K562 (cell line): Measurements from ENCODE around the gene BTG2. TPM values are rescaled to one million over a fixed set of nuclear protein-coding genes. Genes with fewer than 3 reads are reported as not detected.

Source experiments
- ATAC-seq: fragments of 200-7000 bp; cut with Tn5 transposase; 3 replicates; pipeline ENCODE4 v1.9.1; 2020; ENCODE audit warnings: moderate library complexity
- BruUV-seq: library from RNA; stranded (reverse); fragments of 400-500 nt; replicated peaks from 2 replicates; lab custom pipeline; 2021; lab: Mats Ljungman, UMichigan
- CTCF ChIA-PET: fragments of 300-600 bp; formaldehyde crosslinking; extraction: SDS; loops from one replicate; lab custom pipeline; 2021; ENCODE audit warnings: low intra/inter-chr PET ratio; lab: Yijun Ruan, JAX
- POLR2A ChIA-PET: fragments of 300-600, 350-650 bp; sonication (Branson Sonifier 250); formaldehyde crosslinking; extraction: SDS; loops from one replicate; lab custom pipeline; 2021; ENCODE audit warnings: antibody characterized with exemption, inconsistent platforms; lab: Yijun Ruan, JAX
- DNase-seq, 4 experiments: peaks; one replicate each; pipeline versions ENCODE4 v3.0.0 to v3.0.0-alpha.2; 2011 to 2018; ENCODE audit warnings: low spot score in 3 of 4, mixed read lengths in 3 of 4; ENCODE audit errors: extremely low read depth in 1 of 4
- FAIRE-seq: peaks from 2 replicates; lab custom pipeline; 2011; peaks lifted over from hg19 to GRCh38; lab: Jason Lieb, UNC
- H2AFZ ChIP-seq: 2 replicates; pipeline ENCODE4 v1.6.0; 2011; ENCODE audit warnings: low read depth, low read length, control low read depth, inconsistent platforms
- H3K27ac ChIP-seq: fragments of 200-600 bp; 3 replicates; pipeline ENCODE4 v1.8.0; 2011; ENCODE audit warnings: low read depth, mild to moderate bottlenecking, control low read depth, inconsistent platforms, low read length, moderate library complexity, mixed read lengths; ENCODE audit errors: extremely low read depth
- H3K27me3 ChIP-seq, 2 experiments: fragments of 300-600 bp in 1 of 2; 2 replicates in 1 of 2; 3 replicates in 1 of 2; pipeline versions ENCODE4 v1.6.0 to v1.8.0; 2011; ENCODE audit warnings: inconsistent platforms in 2 of 2, low read length in 2 of 2, mild to moderate bottlenecking in 1 of 2, mixed read lengths in 1 of 2, moderate library complexity in 1 of 2; ENCODE audit not compliant: control insufficient read depth in 2 of 2, insufficient read depth in 2 of 2
- H3K36me3 ChIP-seq: fragments of 300-600 bp; 3 replicates; pipeline ENCODE4 v1.8.0; 2011; ENCODE audit warnings: mild to moderate bottlenecking, low read length, inconsistent platforms; ENCODE audit not compliant: control insufficient read depth, insufficient read depth
- H3K4me1 ChIP-seq, 2 experiments: fragments of 200-600 bp in 1 of 2; replicated peaks in 1 of 2; 2 replicates in 1 of 2; 3 replicates in 1 of 2; pipeline versions ENCODE4 v1.5.1 to v1.8.0; 2011; ENCODE audit warnings: inconsistent platforms in 2 of 2, low read length in 2 of 2, mild to moderate bottlenecking in 1 of 2, mixed read lengths in 1 of 2, moderate library complexity in 1 of 2; ENCODE audit not compliant: control insufficient read depth in 2 of 2, insufficient read depth in 2 of 2
- H3K4me2 ChIP-seq: 2 replicates; pipeline ENCODE4 v1.6.1; 2011; ENCODE audit warnings: low read length, control low read depth, inconsistent platforms, mixed read lengths; ENCODE audit not compliant: insufficient read depth
- H3K4me3 ChIP-seq: fragments of 200-600 bp; sonication (generic), shearing (Covaris generic); 2 replicates; pipeline ENCODE4 v1.5.1; 2016; ENCODE audit warnings: control low read depth, inconsistent platforms
- H3K79me2 ChIP-seq: fragments of 200-600 bp; 3 replicates; pipeline ENCODE4 v1.8.0; 2011; ENCODE audit warnings: low read length, inconsistent platforms; ENCODE audit not compliant: control insufficient read depth, insufficient read depth
- H3K9ac ChIP-seq, 2 experiments: 2 replicates each; pipeline versions ENCODE4 v1.6.0 to v1.6.1; 2011; ENCODE audit warnings: low read depth in 2 of 2, low read length in 2 of 2, control low read depth in 1 of 2, inconsistent platforms in 1 of 2, mild to moderate bottlenecking in 1 of 2, mixed read lengths in 1 of 2; ENCODE audit not compliant: insufficient read depth in 1 of 2
- H3K9me1 ChIP-seq: one replicate; pipeline ENCODE4 v1.6.0; 2011; ENCODE audit warnings: inconsistent platforms, mild to moderate bottlenecking, low read length, moderate library complexity; ENCODE audit not compliant: control insufficient read depth, insufficient read depth
- H3K9me3 ChIP-seq: replicated peaks from 2 replicates; pipeline ENCODE4 v1.5.1; 2011; ENCODE audit warnings: low read depth, low read length, inconsistent platforms; ENCODE audit not compliant: control insufficient read depth, insufficient read depth
- H4K20me1 ChIP-seq: replicated peaks from 2 replicates; pipeline ENCODE4 v1.6.1; 2011; ENCODE audit warnings: low read length, inconsistent platforms, mixed read lengths; ENCODE audit not compliant: control insufficient read depth, insufficient read depth
- PHF21A ChIP-seq: fragments of 450-650 bp; IDR thresholded peaks from 2 replicates; pipeline ENCODE4 v1.6.1; 2017; ENCODE audit warnings: low read depth, borderline replicate concordance
- RAD21 ChIP-seq, 2 experiments: fragments of 250-450 bp in 1 of 2; fragments of 450-650 bp in 1 of 2; sonication (Bioruptor Pico) in 1 of 2; formaldehyde crosslinking in 1 of 2; IDR thresholded peaks in 1 of 2; conservative IDR thresholded peaks in 1 of 2; 2 replicates each; pipeline versions ENCODE4 v1.4.0 to v1.8.0; 2020 to 2022; ENCODE audit warnings: mild to moderate bottlenecking in 2 of 2, moderate library complexity in 1 of 2
- REST ChIP-seq, 2 experiments: fragments of 450-650 bp; formaldehyde crosslinking in 1 of 2; IDR thresholded peaks; 2 replicates each; pipeline versions ENCODE4 v1.4.0 to v1.6.1; 2014 to 2020; ENCODE audit warnings: mild to moderate bottlenecking in 2 of 2, borderline replicate concordance in 1 of 2, low read depth in 1 of 2
- SFPQ ChIP-seq: fragments of 200-400 bp; formaldehyde crosslinking; IDR thresholded peaks from 2 replicates; pipeline ENCODE4 v1.6.1; 2017; ENCODE audit warnings: mild to moderate bottlenecking, low read depth, low read length, moderate library complexity
- SMC3 ChIP-seq: conservative IDR thresholded peaks from 2 replicates; pipeline ENCODE4 v1.6.1; 2011; ENCODE audit warnings: low read depth, low read length, improper control_type of control experiment; ENCODE audit not compliant: insufficient read depth
- TGIF2 ChIP-seq: sonication (generic); formaldehyde crosslinking; IDR thresholded peaks from 2 replicates; pipeline ENCODE4 v1.8.1; 2022; ENCODE audit warnings: mild to moderate bottlenecking, missing genetic modification reagents, moderate library complexity
- WGBS: fragments of 100-300 bp; shearing (Covaris generic); methylation state at CpG from one replicate; pipeline ENCODE4 v1.1.6; 2016; ENCODE audit warnings: low coverage, mixed read lengths; ENCODE audit not compliant: insufficient coverage; ENCODE audit errors: missing lambda C conversion rate; 5-methylcytosine and 5-hydroxymethylcytosine counted together
- in situ Hi-C: fragments of 300-500 bp; cut with MboI; formaldehyde crosslinking; loops from 4 replicates; pipeline ENCODE4 v1.15.0; 2018; ENCODE audit warnings: inconsistent platforms, mixed read lengths
- intact Hi-C: fragments of 100-400 bp; cut with micrococcal nuclease; formaldehyde crosslinking; loops from 2 replicates; pipeline ENCODE4 v1.14.2; 2022
- polyA plus RNA-seq, 8 experiments: library from polyadenylated mRNA; depleted of rRNA in 4 of 8; stranded (reverse) in 5 of 8; unstranded in 3 of 8; fragments of >200 nt; fragmentation: Nextera tagmentation in 2 of 8; fragmentation: Illumina TruSeq in 1 of 8; extraction: Ambion mirVana in 2 of 8; extraction: Trizol in 1 of 8; gene quantifications; 2 replicates each; pipeline versions ENCODE4 v1.2.1 to v1.2.3, GENCODE V29; 2011 to 2014; ENCODE audit warnings: inconsistent platforms in 1 of 8, missing spikeins in 1 of 8
- total RNA-seq, 7 experiments: library from RNA; depleted of rRNA in 6 of 7; stranded (reverse); fragments of >200 nt in 6 of 7; fragmentation: Illumina TruSeq in 2 of 7; extraction: Trizol in 2 of 7; gene quantifications; 2 replicates each; pipeline versions ENCODE4 v1.2.1 to v1.2.3, GENCODE V29; 2011 to 2021; ENCODE audit warnings: low replicate concordance in 1 of 7

The BTG2 gene
- total and polyA plus RNA-seq, 9 of the 15 experiments (the other 6 are each of a cell fraction or from before 2014, with no cell fraction given): 2.3 to 41.9 (median 8.7) TPM

- TF ChIP-seq SFPQ (no peak), TGIF2 (no peak)
Measured at GRCh38 chr1:203336097-203336496, 30.8 kb downstream of the BTG2 start (continued).

- Histone ChIP-seq H3K4me3 (no peak overlapping the region), H3K27me3 (peaks cover 14 to 41% of the 10 kb centered on the region in 2 experiments), H3K4me1 (peaks cover 0 to 4% of the 10 kb centered on the region in 2 experiments; a peak in 3 of 5 replicates), H3K9me3 (no peaks in the 10 kb centered on the region), H3K27ac (no peak overlapping the region), H4K20me1 (no peaks in the 10 kb centered on the region; the same call in 1 of the 2 replicates), H3K4me2 (no peak overlapping the region), H3K79me2 (no peaks in the 10 kb centered on the region), H3K36me3 (no peaks in the 10 kb centered on the region), H3K9ac (no peak overlapping the region), H3K9me1 (no peaks in the 10 kb centered on the region), H2AFZ (no peak overlapping the region)
- ChIA-PET POLR2A (interaction anchor here (0.5 to 0.6 kb wide), 2 partner anchors 16 to 150 kb away, joined by 3 read pairs; no protein-coding TSS in a partner anchor), CTCF (interaction anchor here (0.5 to 8.9 kb wide), 12 partner anchors 10 to 1470 kb away, joined by 3 to 226 read pairs (median 3); no protein-coding TSS in a partner anchor)
- intact Hi-C loops: loop anchor here (1.0 to 10.0 kb wide), 3 partner anchors 65 to 304 kb away; no protein-coding TSS in a partner anchor
- DNase-seq: peak; percentile 79 to 86 (median 84)
- in situ Hi-C loops: loop anchor here (5.0 kb wide), 1 partner anchor 66 kb away; no protein-coding TSS in a partner anchor
- no TSS peak for BruUV-seq
- FAIRE-seq: peak; percentile 80
- ATAC-seq: peak; percentile 79
- 23% methylated on average over 12 of the region's 18 CpGs for WGBS
- TF ChIP-seq SMC3 (peak; percentile 95), PHF21A (peak; percentile 66; the same call in 1 of the 2 replicates), REST (IDR thresholded peaks at IDR 0.05; ENCODE audit: borderline replicate concordance) (peak; percentile 94), REST (CRISPR knock-in tag; IDR thresholded peaks at IDR 0.05; ENCODE audit: low read depth) (no peak), RAD21 (CRISPR knock-in tag; conservative IDR thresholded peaks at IDR 0.05 in 1 of 2, IDR thresholded peaks at IDR 0.05 in 1 of 2) (peak; percentile 91 to 99)
Measured at GRCh38 chr1:203338335-203339036, 33.2 kb downstream of the BTG2 start.
